Measurements from ENCODE around the gene MATCAP1.

The MATCAP1 gene

DNA sequence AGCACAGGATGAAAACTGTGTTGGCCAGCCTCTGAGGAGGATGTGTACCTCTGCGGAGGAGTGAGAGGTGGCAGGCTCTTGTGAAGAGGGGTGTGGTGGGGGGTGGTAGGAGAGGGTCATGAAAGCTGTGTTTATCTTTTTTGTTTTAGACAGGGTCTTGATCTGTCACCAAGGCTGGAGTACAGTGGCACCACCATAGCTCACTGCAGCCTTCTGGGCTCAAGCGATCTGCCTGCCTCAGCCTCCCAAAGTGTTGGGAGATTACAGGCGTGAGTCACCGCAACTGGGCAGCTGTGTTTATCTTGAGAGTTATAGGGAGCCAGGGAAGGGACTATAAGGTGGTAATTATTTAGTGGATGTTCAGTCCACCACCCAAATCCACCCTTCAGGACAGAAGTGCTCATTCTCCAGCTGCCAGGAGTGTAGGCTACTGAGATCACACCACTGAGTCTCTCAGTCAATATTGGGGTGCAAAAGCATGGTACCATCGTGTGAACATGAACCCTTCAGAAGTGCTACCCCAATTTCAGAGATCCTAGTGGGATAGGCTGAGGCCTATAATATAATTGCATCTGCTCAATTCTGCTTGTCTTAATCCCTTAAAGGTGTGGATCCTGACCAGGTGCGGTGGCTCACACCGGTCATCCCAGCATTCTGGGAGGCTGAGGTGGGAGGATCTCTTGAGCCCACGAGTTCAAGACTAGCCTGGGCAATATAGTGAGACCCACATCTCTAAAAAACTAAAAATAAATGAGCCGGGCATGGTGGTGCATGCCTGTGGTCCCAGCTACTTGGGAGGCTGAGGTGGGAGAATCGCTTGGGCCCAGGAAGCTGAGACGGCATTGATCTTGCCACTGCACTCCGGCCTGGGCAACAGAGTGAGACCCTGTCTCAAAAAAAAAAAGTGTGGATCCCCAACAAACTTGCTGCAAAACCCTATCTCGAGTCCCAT lies 7.0 kb upstream of the MATCAP1 start:
- DNase-seq: no peak

- no peak for DNase-seq
Measured at GRCh38 chr16:67190041-67190440, 6.3 kb upstream of the MATCAP1 start, which contains the start of gene EXOC3L1. EXOC3L1 (minus strand) TSS chr16:67190136; CDS start chr16:67189676, 460 bp downstream.

- DNase-seq: no peak
Measured at GRCh38 chr16:67188798-67189197, 5.0 kb upstream of the MATCAP1 start.

- DNase-seq: no peak
Measured at GRCh38 chr16:67188323-67188722, 4.6 kb upstream of the MATCAP1 start.

DNA sequence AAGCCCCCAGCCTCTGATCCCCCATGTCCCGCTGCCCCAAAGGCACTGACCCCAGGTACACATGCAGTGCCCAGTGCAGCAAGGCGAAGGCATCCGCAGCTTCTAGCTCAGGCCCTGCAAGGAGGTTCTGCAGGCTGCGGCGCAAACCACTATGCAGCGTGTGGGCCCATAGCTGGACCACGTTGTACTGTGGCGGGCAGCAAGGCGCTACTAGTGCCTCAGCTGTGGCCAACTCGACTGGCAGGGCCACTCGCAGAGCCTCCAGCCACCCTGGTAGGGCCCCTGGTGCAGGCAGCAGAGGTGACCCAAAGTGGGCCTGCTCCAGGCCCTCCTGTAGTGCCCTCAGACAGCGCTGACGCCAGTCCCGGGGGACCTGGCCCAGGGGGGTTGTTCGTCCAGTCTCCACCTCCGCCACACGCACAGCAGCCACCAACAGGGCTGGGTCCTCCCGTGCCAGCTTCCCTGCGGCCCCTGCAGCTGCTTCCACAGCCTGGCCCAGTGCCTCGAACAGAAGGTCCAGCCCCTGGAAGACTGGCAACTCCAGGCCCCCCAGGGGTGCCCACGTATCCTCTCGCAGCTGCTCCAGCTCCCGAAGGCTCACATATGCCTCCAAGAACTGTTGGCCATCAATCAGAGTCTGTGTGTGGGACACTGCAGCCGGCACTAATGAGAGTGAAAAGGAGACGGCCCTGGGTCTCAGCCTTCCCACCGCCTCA lies 3.6 kb upstream of the MATCAP1 start:
- no peak for DNase-seq

DNA sequence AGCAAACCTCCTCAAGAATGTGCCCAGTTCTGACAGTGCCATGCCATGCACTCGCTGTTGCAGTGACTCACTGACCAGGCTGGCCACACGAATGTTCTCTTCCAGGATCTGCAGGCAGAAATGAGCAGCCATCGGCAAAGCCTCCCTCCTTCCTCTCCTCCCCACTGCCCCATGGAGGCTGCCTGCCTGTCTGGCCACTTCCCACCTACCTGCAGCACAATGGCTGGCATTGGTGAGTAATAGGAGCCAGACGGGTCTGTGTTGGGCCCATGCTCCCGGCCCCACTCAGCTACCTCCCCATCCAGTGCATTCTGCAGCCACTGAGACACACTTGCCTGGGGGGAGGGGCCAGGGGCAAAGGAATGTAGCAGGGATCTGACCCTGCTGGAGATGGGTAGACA lies 2.8 kb upstream of the MATCAP1 start:
- DNase-seq: no peak

DNA sequence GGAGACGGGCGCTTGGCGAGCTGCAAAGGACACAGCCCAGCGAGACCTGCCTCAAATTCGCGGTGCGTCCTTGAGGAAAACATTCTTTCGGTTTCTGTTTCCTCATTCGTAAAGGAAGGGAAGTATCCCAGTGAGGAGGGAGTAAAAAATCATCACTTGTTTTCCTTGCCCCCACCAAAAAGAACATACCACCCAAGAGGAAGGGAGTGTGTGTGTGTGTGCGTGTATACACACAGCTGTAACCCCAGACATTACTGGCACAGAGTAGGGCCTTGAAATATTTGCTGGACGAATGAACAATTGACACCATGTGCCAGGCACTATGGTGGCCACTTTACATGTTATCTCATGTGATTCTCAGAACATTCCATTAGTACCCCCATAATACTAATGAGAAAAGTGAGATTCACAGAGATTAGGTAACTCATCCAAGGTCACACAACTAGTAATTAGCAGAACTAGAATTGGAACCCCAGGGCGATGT lies 1.9 kb upstream of the MATCAP1 start:
- DNase-seq: no peak

DNA sequence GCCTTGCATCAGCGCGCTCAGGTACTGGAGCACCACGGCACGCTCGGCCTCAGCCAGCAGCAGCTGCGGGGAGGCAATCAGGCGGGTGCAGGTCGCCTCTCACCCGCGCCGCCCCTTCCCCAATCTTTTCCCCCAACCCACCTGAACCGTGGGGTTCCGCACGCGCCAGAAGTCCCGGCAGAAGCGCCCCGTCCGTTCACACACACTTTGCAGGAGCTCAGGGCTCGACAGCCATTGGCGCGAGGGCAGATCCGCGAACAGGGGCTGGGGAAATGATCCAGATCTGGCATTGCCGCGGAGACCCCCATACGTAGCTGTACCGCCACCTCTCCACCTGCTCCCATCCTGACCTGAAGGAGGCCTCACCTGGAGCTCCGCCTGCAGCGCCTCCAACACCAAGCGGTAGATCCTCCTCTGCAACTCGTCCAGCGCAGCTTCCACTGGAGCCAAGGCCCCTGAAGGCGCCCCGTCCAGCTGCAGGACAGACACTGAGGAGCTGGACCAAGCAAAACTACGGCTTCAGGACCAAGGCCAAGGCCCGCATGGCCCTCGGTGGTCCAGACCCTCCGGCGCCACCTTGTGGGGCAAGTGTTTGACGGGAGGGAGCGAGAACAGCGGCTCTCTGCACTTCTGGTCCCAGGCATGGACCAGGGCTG lies 1.4 kb upstream of the MATCAP1 start:
- peak; percentile 44 for DNase-seq

DNA sequence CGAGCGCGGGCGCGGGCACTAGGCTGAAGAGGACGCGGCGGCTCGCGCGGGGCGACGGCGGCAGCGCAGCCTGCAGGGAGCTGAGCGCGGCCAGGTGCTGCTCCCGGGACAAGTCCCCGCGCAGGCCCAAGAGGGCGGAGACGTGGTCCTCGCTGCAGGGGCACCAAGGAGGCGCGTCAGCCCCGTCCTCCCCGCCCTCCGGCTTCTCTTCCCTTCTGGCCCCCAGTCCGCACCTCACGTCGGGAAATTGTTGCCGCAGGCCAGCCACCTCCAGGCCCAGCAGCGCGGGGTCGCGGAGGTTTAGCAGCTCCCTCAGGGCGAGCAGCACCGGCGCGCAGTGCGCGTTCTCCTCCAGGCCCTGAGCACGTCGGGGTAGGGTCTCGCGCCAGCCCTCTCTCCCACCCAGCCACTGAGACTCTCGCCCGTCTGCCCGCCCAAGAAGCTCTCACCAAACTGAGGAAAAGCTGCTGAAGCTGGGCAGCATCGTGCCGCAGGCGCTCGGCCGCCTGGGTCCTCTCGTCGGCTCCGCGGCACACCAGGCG lies 761 bp upstream of the MATCAP1 start:
- no peak for DNase-seq

- DNase-seq: no peak
Measured at GRCh38 chr16:67183284-67183626, 508 bp downstream of the MATCAP1 start.

DNA sequence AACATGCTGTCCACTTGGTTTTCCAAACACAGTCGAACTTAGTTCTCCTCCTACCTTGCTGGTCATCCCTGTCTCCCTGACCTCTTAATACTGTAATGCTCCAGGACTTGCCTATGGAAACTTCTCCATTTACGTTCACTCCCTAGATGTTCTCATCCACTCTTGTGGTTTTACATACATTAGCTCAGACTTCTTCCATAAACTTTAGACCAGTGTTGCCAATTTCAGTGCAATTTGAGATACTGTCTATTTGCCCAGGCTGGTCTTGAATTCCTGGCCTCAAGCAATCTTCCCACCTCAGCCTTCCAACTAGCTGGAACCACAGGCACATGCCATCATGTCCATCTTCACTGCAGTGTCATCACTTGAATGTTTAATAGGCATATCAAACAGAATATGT lies 1.5 kb downstream of the MATCAP1 start:
- DNase-seq: no peak

DNA sequence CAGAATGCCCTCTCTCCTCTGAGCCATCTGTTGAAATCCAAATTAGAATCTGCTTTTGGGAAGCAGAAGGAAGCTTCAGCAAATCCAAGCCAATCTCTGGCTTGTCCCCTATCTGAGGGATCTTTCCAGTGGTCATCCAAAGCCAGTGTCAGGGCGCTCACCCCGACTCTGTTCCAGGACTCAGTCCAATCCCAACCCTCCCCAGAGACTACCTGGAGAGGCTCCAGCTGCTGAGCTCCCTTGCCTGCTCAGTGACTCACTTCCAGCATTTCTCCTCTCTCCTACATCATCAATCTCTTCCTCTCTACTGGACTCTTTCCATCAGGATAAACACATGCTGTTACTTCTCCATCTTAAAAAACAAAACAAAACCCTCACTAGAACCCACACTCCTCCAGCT lies 2.4 kb downstream of the MATCAP1 start:
- no peak for DNase-seq

DNA sequence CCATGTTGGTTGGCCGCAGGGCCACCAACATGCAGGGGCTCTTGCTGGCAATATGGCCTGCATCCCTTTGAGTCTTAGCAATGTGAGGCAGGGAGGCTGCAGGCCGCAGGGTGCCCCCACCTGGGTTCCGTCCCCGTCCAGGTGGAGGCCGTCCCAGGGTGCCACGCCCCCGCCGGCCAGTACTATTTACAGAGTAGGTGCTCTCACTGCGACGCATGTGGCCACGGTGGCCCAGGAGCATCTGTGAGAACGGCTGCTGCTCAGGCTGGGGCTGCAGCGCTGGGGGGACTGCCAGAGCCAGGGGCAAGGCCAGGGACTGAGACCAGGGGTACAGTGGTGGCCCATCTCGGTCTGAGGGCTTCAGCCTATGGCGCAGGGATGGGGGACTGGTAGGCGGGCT lies 3.6 kb downstream of the MATCAP1 start:
- no peak for DNase-seq

- DNase-seq: no peak
Measured at GRCh38 chr16:67179421-67180080, 4.2 kb downstream of the MATCAP1 start.

DNA sequence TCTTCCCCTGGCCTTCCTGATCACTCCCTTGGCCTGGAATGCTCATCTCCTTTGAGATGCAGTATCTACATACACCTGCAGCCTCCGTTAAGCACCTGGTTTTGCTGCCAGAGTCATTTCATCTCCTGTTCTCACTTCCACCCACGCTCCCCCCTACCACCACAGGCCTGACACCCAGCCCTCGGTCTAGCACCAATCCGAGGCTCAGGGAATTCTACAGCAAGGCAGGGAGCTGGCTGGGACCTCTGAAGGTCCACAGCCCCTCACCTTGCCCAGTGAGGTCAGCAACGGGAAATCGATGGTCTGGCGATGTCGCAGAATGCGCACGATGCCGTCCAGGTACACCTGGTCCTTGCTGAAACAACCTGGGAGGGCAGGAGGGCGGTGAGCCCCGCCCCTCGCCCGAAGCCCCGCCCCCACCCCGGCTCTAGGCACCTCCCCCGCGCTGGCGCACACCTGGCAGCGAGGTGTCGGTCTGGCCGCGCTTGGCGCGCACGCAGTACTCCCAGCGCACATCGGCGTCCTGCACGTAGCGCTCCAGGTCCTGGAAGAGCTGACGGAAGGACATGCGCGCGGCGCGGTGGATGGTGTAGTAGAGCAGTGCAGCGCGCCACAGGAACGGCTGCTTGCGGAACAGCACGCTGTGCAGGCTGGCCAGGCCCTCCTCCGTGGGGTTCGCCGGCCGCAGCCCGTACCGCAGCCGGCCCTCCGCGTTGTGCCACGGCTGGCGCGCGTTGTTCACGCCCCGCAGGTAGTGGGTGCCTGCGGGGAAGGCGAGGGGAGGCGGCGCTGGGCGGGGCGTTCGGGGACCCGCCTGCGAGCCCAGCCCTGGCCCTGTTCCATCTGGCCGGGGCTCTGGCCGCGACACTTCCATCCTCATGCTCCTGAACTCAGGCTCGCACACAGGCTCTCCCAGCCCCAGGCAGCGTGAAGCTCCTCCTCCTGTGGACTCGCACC lies 5.7 kb downstream of the MATCAP1 start:
- DNase-seq: no peak

- DNase-seq: no peak
Measured at GRCh38 chr16:67176662-67177061, 7.1 kb downstream of the MATCAP1 start.

GRCh38 chr16:67174706-67175231 lies 9.0 kb downstream of the MATCAP1 start:
- no peak for DNase-seq

DNA sequence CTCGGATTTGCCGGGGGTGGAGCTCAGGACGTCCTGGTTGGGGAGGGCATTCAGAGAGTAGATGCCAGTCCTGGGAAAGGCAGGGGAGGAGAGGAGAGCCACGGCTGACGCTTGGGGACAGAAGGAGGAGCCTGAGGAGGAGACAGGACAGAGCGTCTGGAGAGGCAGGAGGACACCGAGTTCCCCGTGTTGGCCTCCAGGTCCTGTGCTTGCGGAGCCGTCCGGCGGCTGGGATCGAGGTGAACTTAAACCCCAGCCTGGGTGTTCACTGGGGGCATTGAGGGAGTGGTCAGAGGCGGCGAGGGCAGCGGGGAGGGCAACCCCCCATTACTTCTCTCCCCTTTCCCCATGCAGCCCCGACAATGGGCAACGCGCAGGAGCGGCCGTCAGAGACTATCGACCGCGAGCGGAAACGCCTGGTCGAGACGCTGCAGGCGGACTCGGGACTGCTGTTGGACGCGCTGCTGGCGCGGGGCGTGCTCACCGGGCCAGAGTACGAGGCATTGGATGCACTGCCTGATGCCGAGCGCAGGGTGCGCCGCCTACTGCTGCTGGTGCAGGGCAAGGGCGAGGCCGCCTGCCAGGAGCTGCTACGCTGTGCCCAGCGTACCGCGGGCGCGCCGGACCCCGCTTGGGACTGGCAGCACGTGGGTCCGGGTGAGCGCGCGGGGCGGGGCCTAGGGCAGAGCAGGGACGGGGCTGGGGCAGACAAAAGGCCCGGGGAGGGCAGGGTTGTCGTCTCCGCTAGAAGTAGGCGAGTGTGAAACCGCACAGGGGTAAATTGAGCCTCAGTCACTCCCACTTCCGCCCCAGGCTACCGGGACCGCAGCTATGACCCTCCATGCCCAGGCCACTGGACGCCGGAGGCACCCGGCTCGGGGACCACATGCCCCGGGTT lies 9.7 kb downstream of the MATCAP1 start:
- no peak for DNase-seq

DNA sequence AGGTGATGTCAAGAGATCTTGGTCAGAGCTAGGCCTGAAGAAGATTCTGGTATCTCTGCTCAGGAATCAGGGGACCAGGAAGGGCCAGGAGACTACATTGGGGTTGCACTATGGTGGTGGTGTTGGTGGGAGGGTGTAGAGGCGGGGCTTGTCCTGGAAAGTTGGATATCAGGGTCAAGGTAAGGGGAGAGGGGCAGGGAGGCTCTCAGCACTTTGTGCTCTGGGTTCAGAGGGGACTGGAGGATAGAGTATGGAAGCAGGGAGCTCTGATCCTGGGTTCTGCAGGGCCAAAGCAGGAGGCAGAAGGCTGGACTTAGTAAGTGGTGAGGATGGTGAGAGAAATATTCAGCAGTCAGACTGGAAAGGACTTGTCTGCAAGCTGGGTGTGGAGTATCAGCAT lies 10.4 kb downstream of the MATCAP1 start:
- DNase-seq: no peak
